Panc1 (cell line): ENCODE measurements around the gene SAMD11. TPM values are rescaled to one million over a fixed set of nuclear protein-coding genes. Genes with fewer than 3 reads are reported as not detected.
A peak's percentile ranks its signal among the peaks of the same experiment; 100 is the strongest.
"Not testable (repeated sequence)": the region's sequence is repeated elsewhere in the genome, so short reads cannot be mapped to it uniquely, and the experiment has no call there.

Source experiments
- ATAC-seq: fragments of 200-7000 bp; cut with Tn5 transposase; 2 replicates; pipeline ENCODE4 v1.9.1; 2020; ENCODE audit warnings: mild to moderate bottlenecking, moderate library complexity
- BruUV-seq: library from RNA; stranded (reverse); fragments of 400-500 nt; replicated peaks from 2 replicates; lab custom pipeline; 2021; lab: Mats Ljungman, UMichigan
- CTCF ChIA-PET: fragments of 300-600 bp; sonication (Branson Sonifier 250); formaldehyde crosslinking; loops from one replicate; lab custom pipeline; 2022; ENCODE audit warnings: antibody characterized with exemption; lab: Charles Lee
- POLR2A ChIA-PET: fragments of 300-600 bp; sonication (Branson Sonifier 250); formaldehyde crosslinking; loops from one replicate; lab custom pipeline; 2022; ENCODE audit warnings: antibody characterized with exemption; lab: Charles Lee
- DNase-seq: peaks from one replicate; pipeline ENCODE4 v3.0.0-alpha.2; 2010; ENCODE audit warnings: low read depth, low spot score
- H3K27ac ChIP-seq: 2 replicates; pipeline ENCODE4 v1.5.1; 2011; ENCODE audit warnings: mild to moderate bottlenecking, low read length, inconsistent platforms
- H3K27me3 ChIP-seq: fragments of 200-500 bp; sonication (Bioruptor generic); 2 replicates; pipeline ENCODE4 v1.6.0; 2014; ENCODE audit warnings: low read length, inconsistent platforms; ENCODE audit not compliant: control insufficient read depth, insufficient read depth
- H3K36me3 ChIP-seq: fragments of 200-500 bp; sonication (Bioruptor generic); 2 replicates; pipeline ENCODE4 v1.5.1; 2014; ENCODE audit warnings: inconsistent platforms, mild to moderate bottlenecking, low read length, moderate library complexity; ENCODE audit not compliant: control insufficient read depth, insufficient read depth
- H3K4me1 ChIP-seq: 2 replicates; pipeline ENCODE4 v1.5.1; 2011; ENCODE audit warnings: inconsistent platforms, mild to moderate bottlenecking, low read length, moderate library complexity; ENCODE audit not compliant: control insufficient read depth, insufficient read depth
- H3K4me3 ChIP-seq, 2 experiments: 2 replicates each; pipeline ENCODE4 v1.5.1; 2011 to 2012; ENCODE audit warnings: low read depth in 2 of 2, low read length in 2 of 2, mild to moderate bottlenecking in 2 of 2, inconsistent platforms in 1 of 2, moderate library complexity in 1 of 2
- H3K9me3 ChIP-seq: fragments of 200-500 bp; sonication (Bioruptor generic); 2 replicates; pipeline ENCODE4 v1.5.1; 2014; ENCODE audit warnings: low read depth, mild to moderate bottlenecking, inconsistent platforms, low read length, moderate library complexity; ENCODE audit not compliant: control insufficient read depth, insufficient read depth
- POLR2AphosphoS5 ChIP-seq: IDR thresholded peaks from 2 replicates; pipeline ENCODE4 v1.6.1; 2012; ENCODE audit warnings: mild to moderate bottlenecking, low read depth, low read length, moderate library complexity
- SIN3A ChIP-seq: IDR thresholded peaks from 2 replicates; pipeline ENCODE4 v1.6.1; 2012; ENCODE audit warnings: low read depth, mild to moderate bottlenecking, low read length, moderate library complexity, borderline replicate concordance; ENCODE audit not compliant: insufficient read depth
- TCF7L2 ChIP-seq: IDR thresholded peaks from 2 replicates; pipeline ENCODE4 v1.6.1; 2011; ENCODE audit warnings: mild to moderate bottlenecking, low read depth, low read length, inconsistent platforms
- in situ Hi-C: cut with HindIII; loops from 2 replicates; pipeline ENCODE4 v1.10.0; 2016; ENCODE audit warnings: low sequenced_read_pairs, low pct_unique_long_range_greater_than_20kb
- intact Hi-C: fragments of 100-400 bp; cut with micrococcal nuclease; formaldehyde crosslinking; loops from one replicate; pipeline ENCODE4 v1.10.0; 2022; ENCODE audit not compliant: unreplicated experiment
- total RNA-seq: library from RNA; stranded (reverse); gene quantifications from one replicate; pipeline ENCODE4 v1.2.1, GENCODE V29; 2021; ENCODE audit not compliant: unreplicated experiment
- TF ChIP-seq, protein P1 (sequence below), 2 experiments: IDR thresholded peaks; 2 replicates each; pipeline ENCODE4 v1.6.1; 2011 to 2012; ENCODE audit warnings: low read depth in 2 of 2, control low read depth in 1 of 2, low read length in 1 of 2, mild to moderate bottlenecking in 1 of 2, moderate library complexity in 1 of 2; ENCODE audit not compliant: insufficient read depth in 1 of 2
- TF ChIP-seq, protein P2 (sequence below): fragments of 450-650 bp; IDR thresholded peaks from 2 replicates; pipeline ENCODE4 v1.5.1; 2017; ENCODE audit warnings: mild to moderate bottlenecking

The SAMD11 gene
- total RNA-seq, 1 experiment from 2014 or later: 51.8 TPM

DNA sequence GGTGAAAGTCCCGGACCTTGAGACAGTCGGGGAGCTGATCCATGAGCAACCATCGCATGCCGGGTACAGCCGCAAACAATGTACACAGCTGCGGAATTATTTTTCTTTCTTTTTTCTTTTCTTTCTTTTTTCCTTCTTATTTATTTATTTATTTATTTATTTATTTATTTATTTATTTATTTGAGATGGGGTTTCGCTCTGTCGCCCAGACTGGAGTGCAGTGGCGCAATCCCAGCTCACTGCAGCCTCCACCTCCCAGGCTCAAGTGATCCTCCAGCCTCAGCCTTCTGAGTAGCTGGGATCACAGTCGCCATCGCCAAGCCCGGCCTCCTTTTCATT, 60.7 kb downstream of the SAMD11 start:
- Histone ChIP-seq H3K4me3 (peak overlapping the region; percentile 18 to 29; a peak in 3 of 4 replicates), H3K27ac (no peak overlapping the region), H3K4me1 (no peaks in the 10 kb centered on the region; the same call in 1 of the 2 replicates), H3K27me3 (no peaks in the 10 kb centered on the region), H3K36me3 (no peaks in the 10 kb centered on the region), H3K9me3 (no peaks in the 10 kb centered on the region)
- DNase-seq (no peak), ATAC-seq (peak; percentile 14)
- POLR2A ChIA-PET: no interaction called here
- in situ Hi-C loops: no loop called here
- intact Hi-C loops: no loop called here
- BruUV-seq: no TSS peak
- CTCF ChIA-PET: interaction anchor here (0.5 to 2.2 kb wide), 9 partner anchors 13 to 309 kb away, joined by 3 to 11 read pairs (median 5); partner anchors contain the start of gene HES4
- TF ChIP-seq SIN3A: no peak
- TF ChIP-seq, protein P1, sequence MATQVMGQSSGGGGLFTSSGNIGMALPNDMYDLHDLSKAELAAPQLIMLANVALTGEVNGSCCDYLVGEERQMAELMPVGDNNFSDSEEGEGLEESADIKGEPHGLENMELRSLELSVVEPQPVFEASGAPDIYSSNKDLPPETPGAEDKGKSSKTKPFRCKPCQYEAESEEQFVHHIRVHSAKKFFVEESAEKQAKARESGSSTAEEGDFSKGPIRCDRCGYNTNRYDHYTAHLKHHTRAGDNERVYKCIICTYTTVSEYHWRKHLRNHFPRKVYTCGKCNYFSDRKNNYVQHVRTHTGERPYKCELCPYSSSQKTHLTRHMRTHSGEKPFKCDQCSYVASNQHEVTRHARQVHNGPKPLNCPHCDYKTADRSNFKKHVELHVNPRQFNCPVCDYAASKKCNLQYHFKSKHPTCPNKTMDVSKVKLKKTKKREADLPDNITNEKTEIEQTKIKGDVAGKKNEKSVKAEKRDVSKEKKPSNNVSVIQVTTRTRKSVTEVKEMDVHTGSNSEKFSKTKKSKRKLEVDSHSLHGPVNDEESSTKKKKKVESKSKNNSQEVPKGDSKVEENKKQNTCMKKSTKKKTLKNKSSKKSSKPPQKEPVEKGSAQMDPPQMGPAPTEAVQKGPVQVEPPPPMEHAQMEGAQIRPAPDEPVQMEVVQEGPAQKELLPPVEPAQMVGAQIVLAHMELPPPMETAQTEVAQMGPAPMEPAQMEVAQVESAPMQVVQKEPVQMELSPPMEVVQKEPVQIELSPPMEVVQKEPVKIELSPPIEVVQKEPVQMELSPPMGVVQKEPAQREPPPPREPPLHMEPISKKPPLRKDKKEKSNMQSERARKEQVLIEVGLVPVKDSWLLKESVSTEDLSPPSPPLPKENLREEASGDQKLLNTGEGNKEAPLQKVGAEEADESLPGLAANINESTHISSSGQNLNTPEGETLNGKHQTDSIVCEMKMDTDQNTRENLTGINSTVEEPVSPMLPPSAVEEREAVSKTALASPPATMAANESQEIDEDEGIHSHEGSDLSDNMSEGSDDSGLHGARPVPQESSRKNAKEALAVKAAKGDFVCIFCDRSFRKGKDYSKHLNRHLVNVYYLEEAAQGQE (IDR thresholded peaks at IDR 0.05; ENCODE audit: insufficient read depth in 1 of 2, low read depth in 2 of 2, low read length in 1 of 2): no peak
- TF ChIP-seq TCF7L2: no peak
- TF ChIP-seq POLR2AphosphoS5: no peak
- TF ChIP-seq, protein P2, sequence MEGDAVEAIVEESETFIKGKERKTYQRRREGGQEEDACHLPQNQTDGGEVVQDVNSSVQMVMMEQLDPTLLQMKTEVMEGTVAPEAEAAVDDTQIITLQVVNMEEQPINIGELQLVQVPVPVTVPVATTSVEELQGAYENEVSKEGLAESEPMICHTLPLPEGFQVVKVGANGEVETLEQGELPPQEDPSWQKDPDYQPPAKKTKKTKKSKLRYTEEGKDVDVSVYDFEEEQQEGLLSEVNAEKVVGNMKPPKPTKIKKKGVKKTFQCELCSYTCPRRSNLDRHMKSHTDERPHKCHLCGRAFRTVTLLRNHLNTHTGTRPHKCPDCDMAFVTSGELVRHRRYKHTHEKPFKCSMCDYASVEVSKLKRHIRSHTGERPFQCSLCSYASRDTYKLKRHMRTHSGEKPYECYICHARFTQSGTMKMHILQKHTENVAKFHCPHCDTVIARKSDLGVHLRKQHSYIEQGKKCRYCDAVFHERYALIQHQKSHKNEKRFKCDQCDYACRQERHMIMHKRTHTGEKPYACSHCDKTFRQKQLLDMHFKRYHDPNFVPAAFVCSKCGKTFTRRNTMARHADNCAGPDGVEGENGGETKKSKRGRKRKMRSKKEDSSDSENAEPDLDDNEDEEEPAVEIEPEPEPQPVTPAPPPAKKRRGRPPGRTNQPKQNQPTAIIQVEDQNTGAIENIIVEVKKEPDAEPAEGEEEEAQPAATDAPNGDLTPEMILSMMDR: no peak

GRCh38 chr1:985126-985525, 61.4 kb downstream of the SAMD11 start:
- H3K36me3 ChIP-seq: no peaks in the 10 kb centered on the region
- CTCF ChIA-PET: interaction anchor here (0.7 to 1.1 kb wide), 3 partner anchors 17 to 198 kb away, joined by 4 to 11 read pairs (median 5); no protein-coding TSS in a partner anchor
- in situ Hi-C loops: no loop called here
- POLR2A ChIA-PET: no interaction called here
- H3K9me3 ChIP-seq: no peaks in the 10 kb centered on the region
- no peaks in the 10 kb centered on the region; the same call in 1 of the 2 replicates for H3K4me1 ChIP-seq
- intact Hi-C loops: no loop called here
- H3K27me3 ChIP-seq: no peaks in the 10 kb centered on the region
- ATAC-seq: no peak
- TF ChIP-seq SIN3A: no peak
- TF ChIP-seq, protein P2: no peak
- no peak for TF ChIP-seq TCF7L2
- TF ChIP-seq, protein P1 (IDR thresholded peaks at IDR 0.05; ENCODE audit: insufficient read depth in 1 of 2, low read depth in 2 of 2, low read length in 1 of 2): no peak
- no peak for TF ChIP-seq POLR2AphosphoS5
- no peak overlapping the region for H3K27ac ChIP-seq
- no TSS peak for BruUV-seq
- DNase-seq: no peak
- H3K4me3 ChIP-seq: no peak overlapping the region

- H3K4me3 ChIP-seq, H3K9me3 ChIP-seq, H3K36me3 ChIP-seq, POLR2A ChIA-PET, H3K4me1 ChIP-seq, intact Hi-C loops, H3K27me3 ChIP-seq, ATAC-seq, H3K27ac ChIP-seq, BruUV-seq, in situ Hi-C loops, CTCF ChIA-PET, DNase-seq: not testable (repeated sequence)
Observed at GRCh38 chr1:988061-988460, 64.3 kb downstream of the SAMD11 start.
